Measurements from ENCODE around the gene LMF1.

DNA sequence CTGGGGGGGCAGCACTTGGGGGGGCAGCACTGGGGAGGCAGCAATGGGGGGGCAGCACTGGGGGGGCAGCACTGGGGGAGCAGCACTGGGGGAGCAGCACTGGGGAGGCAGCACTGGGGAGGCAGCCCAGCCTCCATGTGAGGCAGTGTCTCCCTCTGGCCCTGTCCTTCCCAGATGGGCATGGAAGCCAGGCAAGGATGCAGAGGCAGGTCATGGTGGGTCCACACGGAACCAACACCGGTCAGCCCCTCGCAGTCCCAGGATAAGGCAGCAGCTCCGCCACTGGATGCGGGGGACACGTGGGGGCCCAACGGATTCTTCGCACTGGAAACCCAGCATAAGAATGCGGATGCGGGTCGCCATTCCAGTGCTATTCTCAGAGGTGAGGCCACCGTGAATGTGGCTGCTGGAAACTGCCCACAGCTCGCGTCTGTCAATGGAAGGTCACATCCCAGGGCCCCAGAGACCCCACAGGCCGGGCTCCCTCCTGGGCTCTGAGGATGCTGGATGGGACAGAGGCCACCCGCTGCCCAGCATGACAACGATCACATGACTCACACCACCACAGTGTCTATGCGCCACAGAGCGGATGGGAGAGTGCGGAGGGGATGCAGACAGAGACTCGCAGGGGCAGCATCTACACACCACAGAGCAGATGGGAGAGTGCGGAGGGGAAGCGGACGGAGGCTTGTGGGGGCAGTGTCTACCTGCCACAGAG, 59.0 kb downstream of the LMF1 start:
- TF ChIP-seq, protein P1, sequence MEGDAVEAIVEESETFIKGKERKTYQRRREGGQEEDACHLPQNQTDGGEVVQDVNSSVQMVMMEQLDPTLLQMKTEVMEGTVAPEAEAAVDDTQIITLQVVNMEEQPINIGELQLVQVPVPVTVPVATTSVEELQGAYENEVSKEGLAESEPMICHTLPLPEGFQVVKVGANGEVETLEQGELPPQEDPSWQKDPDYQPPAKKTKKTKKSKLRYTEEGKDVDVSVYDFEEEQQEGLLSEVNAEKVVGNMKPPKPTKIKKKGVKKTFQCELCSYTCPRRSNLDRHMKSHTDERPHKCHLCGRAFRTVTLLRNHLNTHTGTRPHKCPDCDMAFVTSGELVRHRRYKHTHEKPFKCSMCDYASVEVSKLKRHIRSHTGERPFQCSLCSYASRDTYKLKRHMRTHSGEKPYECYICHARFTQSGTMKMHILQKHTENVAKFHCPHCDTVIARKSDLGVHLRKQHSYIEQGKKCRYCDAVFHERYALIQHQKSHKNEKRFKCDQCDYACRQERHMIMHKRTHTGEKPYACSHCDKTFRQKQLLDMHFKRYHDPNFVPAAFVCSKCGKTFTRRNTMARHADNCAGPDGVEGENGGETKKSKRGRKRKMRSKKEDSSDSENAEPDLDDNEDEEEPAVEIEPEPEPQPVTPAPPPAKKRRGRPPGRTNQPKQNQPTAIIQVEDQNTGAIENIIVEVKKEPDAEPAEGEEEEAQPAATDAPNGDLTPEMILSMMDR (IDR thresholded peaks at IDR 0.05) = no peak
- TF ChIP-seq POLR2A (IDR thresholded peaks at IDR 0.05) = no peak
